ENCODE results near the gene CCDC12. TPM values are rescaled to one million over a fixed set of nuclear protein-coding genes. Genes with fewer than 3 reads are reported as not detected.

The CCDC12 gene
- total RNA-seq, 1 experiment from 2014 or later = 46.5 TPM

DNA sequence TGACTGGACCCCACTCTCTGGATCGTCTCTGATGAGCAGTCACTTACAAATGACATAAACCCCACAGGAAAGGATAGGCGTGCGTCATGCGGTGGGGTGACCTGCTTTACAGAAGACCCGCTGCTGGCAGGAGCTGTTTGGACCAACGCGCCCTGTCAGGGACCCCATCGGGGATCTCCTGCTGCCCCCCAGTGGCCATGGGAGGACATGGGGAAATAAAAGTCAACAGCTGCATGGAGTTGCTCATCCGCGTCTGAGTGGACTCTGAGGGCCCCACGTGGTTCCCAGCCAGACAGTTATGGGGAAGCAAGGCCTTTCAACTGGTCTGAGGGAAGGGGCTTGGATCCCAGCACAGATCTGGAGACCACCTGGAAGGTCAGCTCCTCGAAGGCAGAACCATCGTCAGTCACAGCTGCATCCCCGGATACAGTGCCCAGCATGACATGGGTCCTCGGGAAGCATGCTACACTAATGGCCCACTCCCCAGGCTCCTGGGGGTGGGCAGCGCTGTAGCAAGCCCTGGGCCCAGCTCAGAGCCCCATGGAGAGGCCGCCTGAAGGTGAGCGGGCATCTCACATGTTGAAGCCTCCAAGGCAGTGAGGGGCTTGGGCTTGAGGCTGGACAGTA lies 66.9 kb downstream of the CCDC12 start:
- DNase-seq (ENCODE audit: low read depth, low spot score) (peak; percentile 51), ATAC-seq (peak; percentile 92)
- Histone ChIP-seq H3K9me3 (ENCODE audit: control insufficient read depth in 1 of 2, insufficient read depth in 1 of 2, low read depth in 1 of 2, low read length in 2 of 2) (no peaks in the 10 kb centered on the region), H4K20me1 (ENCODE audit: insufficient read depth) (no peaks in the 10 kb centered on the region), H3K4me1 (ENCODE audit: control insufficient read depth in 1 of 2, insufficient read depth in 2 of 2, low read length in 2 of 2) (peaks cover 3 to 17% of the 10 kb centered on the region in 2 experiments; a peak in 3 of 4 replicates), H3K9me2 (ENCODE audit: insufficient read depth) (no peaks in the 10 kb centered on the region), H3K9ac (ENCODE audit: low read length) (no peak overlapping the region), H3K79me2 (ENCODE audit: insufficient read depth, low read length) (no peaks in the 10 kb centered on the region), H3K36me3 (ENCODE audit: control insufficient read depth in 1 of 2, insufficient read depth in 2 of 2, low read length in 2 of 2) (no peaks in the 10 kb centered on the region), H3K27ac (ENCODE audit: low read depth, low read length) (no peak overlapping the region), H3K4me3 (replicated peaks in 1 of 2; ENCODE audit: low read depth in 1 of 2, low read length in 2 of 2) (no peak overlapping the region), H3K27me3 (ENCODE audit: insufficient read depth, low read length) (no peaks in the 10 kb centered on the region), H2AFZ (ENCODE audit: low read depth, low read length, poor library complexity, severe bottlenecking) (no peak overlapping the region), H3K4me2 (ENCODE audit: low read length) (peak overlapping the region; percentile 30; the same call in 1 of the 2 replicates)
- no peak for TF ChIP-seq EZH2phosphoT487 (IDR thresholded peaks at IDR 0.05; ENCODE audit: borderline replicate concordance)
- TF ChIP-seq YY1 (IDR thresholded peaks at IDR 0.05; ENCODE audit: extremely low read depth, insufficient replicate concordance, low read depth, low read length) = no peak
- no peak for TF ChIP-seq ZNF274 (IDR thresholded peaks at IDR 0.05; ENCODE audit: low read depth, low read length)
- TF ChIP-seq EZH2 (IDR thresholded peaks at IDR 0.05) = no peak
- no peak for TF ChIP-seq FOSL1 (IDR thresholded peaks at IDR 0.05; ENCODE audit: low read depth)
- no peak for TF ChIP-seq SRF (IDR thresholded peaks at IDR 0.05; ENCODE audit: low read depth)
- TF ChIP-seq RAD21 (IDR thresholded peaks at IDR 0.05; ENCODE audit: low read depth) = peak; percentile 95
- TF ChIP-seq SP1 (IDR thresholded peaks at IDR 0.05; ENCODE audit: low read depth) = no peak
- TF ChIP-seq, protein P1, sequence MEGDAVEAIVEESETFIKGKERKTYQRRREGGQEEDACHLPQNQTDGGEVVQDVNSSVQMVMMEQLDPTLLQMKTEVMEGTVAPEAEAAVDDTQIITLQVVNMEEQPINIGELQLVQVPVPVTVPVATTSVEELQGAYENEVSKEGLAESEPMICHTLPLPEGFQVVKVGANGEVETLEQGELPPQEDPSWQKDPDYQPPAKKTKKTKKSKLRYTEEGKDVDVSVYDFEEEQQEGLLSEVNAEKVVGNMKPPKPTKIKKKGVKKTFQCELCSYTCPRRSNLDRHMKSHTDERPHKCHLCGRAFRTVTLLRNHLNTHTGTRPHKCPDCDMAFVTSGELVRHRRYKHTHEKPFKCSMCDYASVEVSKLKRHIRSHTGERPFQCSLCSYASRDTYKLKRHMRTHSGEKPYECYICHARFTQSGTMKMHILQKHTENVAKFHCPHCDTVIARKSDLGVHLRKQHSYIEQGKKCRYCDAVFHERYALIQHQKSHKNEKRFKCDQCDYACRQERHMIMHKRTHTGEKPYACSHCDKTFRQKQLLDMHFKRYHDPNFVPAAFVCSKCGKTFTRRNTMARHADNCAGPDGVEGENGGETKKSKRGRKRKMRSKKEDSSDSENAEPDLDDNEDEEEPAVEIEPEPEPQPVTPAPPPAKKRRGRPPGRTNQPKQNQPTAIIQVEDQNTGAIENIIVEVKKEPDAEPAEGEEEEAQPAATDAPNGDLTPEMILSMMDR (IDR thresholded peaks at IDR 0.05 in 2 of 3, conservative IDR thresholded peaks at IDR 0.05 in 1 of 3; ENCODE audit: borderline replicate concordance in 1 of 3, insufficient read depth in 1 of 3, low read depth in 2 of 3, low read length in 2 of 3) = peak; percentile 84 to 95 (median 89)
- no peak for TF ChIP-seq CEBPB (IDR thresholded peaks at IDR 0.05; ENCODE audit: low read depth)
- TF ChIP-seq CBX3 (IDR thresholded peaks at IDR 0.05; ENCODE audit: low read depth) = no peak
- no peak for TF ChIP-seq POLR2A (IDR thresholded peaks at IDR 0.05; ENCODE audit: borderline replicate concordance, extremely low read depth, insufficient read depth, insufficient read length)
- no peak for TF ChIP-seq TCF7L2 (IDR thresholded peaks at IDR 0.05; ENCODE audit: borderline replicate concordance, extremely low read depth, insufficient read depth, insufficient read length)
- TF ChIP-seq JUND (IDR thresholded peaks at IDR 0.05) = no peak
- TF ChIP-seq REST (IDR thresholded peaks at IDR 0.05; ENCODE audit: low read depth) = no peak
- no TSS peak for BruUV-seq (replicated peaks)
- POLR2A ChIA-PET = no interaction called here
- intact Hi-C loops (cut with micrococcal nuclease) = loop anchor here (1.0 to 2.0 kb wide), 3 partner anchors 43 to 246 kb away; no protein-coding TSS in a partner anchor
- CTCF ChIA-PET = interaction anchor here (0.6 to 1.8 kb wide), 15 partner anchors 9 to 531 kb away, joined by 3 to 11 read pairs (median 5); no protein-coding TSS in a partner anchor
- RAD21 ChIA-PET (ENCODE audit: low non-redundant PET in 1 of 2, low total read pairs in 2 of 2, uncharacterized antibody in 2 of 2, unreplicated experiment in 2 of 2) = interaction anchor here (0.6 to 1.0 kb wide), 3 partner anchors 204 to 421 kb away, joined by 3 read pairs; no protein-coding TSS in a partner anchor
